ENCODE data around the gene PAGE4.

Gene PAGE4

DNA sequence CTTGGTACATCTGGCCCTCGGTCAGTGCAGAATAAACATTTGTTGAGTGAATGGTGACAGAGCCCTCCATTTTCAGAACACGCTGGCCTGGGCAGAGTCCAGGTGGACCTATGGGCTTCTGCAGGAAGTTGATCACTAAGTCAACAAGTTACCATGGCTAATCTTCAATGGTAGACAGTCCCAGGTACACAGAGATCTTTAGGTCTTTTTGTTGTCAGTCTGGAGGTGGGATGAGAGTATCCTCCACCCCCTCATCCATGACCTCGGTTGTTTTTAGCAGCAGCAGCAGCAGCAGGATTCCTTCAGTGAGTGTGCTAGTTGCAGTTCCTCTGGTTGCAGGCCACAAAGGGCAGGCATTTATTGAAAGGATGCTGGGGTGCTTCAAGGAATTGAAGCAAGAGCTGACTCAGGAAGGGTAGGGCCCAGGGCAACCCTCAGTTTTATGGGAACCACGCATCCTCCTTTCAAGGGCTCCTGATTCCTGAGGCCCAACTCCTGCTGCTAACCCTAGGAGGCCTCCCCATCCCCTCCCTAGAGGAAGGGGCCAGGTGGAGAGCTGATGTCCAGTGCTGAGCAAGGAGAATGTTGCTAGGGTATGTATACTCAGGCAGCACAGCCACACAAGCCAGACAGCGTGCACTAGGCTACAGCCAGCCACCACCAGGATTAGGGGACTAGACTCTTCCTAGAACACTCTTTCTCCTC lies 48.4 kb downstream of the PAGE4 start:
- DNase-seq, result no peak

DNA sequence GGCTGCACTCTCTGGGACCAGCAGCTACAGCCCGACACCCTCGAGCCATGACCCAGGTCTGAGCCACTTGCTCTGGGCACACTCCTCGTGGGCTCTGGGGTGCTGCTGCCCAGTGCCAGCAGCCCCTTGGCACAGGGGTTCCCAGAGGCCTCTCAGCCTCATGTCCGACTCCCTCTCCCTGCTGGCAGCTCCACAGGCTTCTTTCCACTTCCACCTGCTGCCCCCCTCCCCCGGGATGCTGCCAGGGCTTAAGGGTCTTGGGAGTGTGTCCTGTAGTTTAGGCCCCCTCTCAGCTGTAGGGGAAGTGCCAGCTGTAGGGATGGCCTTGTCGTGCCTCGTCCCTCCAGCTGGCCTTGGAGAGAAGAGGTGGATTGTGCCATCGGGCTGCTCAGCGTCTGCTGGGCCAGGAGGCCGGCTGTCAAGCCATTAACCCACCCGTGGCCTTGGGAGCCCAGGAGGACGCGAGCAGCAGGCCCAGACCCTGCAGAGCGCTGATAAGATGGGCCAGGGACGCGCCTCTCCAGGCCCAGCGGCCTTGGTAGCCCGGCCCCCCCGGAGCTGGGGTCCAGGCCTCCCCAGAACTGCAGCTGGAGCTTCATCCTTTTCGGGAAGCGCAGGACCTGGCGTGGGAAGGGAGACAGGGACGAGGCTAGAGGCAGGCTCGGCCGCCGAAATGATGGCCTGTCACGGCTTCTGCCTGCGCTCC lies 49.2 kb downstream of the PAGE4 start:
- no peak for DNase-seq

DNA sequence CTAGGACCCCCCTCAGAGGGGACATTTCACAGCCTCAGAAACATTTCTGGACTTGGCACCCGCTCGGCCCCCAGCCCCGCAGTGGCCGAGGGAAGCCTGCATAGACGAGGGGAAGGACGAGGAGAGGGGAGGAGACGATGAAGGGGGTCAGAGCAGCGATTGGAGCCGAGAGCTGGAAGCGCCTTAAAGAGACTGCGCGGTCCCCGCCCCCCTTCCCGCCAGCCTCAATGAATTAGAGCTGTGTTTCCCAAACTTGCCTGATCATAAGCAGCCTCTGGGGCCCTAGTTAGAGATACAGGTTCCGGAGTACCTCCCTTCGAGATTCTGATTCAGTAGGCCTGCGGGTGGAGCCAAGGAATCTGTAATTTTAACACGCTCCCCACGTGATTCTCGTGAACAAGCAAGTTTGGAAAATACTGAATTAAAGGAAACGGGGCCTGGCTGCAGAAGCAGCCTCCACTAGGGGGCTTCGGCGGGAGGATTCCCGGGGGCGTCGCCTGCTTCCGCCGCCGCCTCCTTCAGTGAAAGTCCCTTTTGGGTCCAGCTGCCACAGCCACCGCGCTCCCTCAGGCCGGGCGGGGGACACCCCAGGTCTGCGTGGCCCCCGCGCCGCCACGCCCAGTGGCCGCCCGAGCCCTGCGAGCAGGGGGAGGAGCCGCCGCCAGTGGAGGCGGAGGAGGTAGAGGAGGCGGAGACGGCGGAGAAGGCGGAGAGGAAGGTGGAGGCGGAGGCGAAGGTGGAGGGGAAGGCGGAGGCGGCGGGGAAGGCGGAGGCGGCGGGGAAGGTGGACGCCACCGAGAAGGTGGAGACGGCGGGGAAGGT lies 49.9 kb downstream of the PAGE4 start, which contains the start of gene USP27X:
TSS of gene USP27X (plus strand) at position 651 of the 822 bp plus-strand sequence. CDS start 824 bp downstream, outside the sequence.
- peak; percentile 91 for DNase-seq

DNA sequence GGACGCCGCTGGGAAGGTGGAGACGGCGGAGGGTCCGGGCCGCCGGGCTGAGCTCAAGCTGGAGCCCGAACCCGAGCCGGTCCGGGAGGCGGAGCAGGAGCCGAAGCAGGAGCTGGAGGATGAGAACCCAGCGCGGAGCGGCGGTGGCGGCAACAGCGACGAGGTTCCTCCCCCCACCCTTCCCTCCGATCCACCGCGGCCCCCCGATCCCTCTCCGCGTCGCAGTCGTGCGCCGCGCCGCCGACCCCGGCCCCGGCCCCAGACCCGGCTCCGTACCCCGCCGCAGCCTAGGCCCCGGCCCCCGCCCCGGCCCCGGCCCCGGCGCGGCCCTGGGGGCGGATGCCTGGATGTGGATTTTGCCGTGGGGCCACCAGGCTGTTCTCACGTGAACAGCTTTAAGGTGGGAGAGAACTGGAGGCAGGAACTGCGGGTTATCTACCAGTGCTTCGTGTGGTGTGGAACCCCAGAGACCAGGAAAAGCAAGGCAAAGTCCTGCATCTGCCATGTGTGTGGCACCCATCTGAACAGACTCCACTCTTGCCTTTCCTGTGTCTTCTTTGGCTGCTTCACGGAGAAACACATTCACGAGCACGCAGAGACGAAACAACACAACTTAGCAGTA lies 50.7 kb downstream of the PAGE4 start:
- DNase-seq, result no peak

DNA sequence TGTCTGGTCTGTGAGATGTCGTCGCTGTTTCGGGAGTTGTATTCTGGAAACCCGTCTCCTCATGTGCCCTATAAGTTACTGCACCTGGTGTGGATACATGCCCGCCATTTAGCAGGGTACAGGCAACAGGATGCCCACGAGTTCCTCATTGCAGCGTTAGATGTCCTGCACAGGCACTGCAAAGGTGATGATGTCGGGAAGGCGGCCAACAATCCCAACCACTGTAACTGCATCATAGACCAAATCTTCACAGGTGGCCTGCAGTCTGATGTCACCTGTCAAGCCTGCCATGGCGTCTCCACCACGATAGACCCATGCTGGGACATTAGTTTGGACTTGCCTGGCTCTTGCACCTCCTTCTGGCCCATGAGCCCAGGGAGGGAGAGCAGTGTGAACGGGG lies 51.6 kb downstream of the PAGE4 start:
- DNase-seq, result no peak

All from activated effector memory CD4-positive, alpha-beta T cell treated with anti-CD3 and anti-CD28 coated beads, Interleukin-2, amount 50 U/mL, for 16 hours (primary cell).